ENCODE results near the gene HAT1.
"Not testable (repeated sequence)": the region's sequence is repeated elsewhere in the genome, so short reads cannot be mapped to it uniquely, and the experiment has no call there.

The HAT1 gene, protein sequence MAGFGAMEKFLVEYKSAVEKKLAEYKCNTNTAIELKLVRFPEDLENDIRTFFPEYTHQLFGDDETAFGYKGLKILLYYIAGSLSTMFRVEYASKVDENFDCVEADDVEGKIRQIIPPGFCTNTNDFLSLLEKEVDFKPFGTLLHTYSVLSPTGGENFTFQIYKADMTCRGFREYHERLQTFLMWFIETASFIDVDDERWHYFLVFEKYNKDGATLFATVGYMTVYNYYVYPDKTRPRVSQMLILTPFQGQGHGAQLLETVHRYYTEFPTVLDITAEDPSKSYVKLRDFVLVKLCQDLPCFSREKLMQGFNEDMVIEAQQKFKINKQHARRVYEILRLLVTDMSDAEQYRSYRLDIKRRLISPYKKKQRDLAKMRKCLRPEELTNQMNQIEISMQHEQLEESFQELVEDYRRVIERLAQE

DNA sequence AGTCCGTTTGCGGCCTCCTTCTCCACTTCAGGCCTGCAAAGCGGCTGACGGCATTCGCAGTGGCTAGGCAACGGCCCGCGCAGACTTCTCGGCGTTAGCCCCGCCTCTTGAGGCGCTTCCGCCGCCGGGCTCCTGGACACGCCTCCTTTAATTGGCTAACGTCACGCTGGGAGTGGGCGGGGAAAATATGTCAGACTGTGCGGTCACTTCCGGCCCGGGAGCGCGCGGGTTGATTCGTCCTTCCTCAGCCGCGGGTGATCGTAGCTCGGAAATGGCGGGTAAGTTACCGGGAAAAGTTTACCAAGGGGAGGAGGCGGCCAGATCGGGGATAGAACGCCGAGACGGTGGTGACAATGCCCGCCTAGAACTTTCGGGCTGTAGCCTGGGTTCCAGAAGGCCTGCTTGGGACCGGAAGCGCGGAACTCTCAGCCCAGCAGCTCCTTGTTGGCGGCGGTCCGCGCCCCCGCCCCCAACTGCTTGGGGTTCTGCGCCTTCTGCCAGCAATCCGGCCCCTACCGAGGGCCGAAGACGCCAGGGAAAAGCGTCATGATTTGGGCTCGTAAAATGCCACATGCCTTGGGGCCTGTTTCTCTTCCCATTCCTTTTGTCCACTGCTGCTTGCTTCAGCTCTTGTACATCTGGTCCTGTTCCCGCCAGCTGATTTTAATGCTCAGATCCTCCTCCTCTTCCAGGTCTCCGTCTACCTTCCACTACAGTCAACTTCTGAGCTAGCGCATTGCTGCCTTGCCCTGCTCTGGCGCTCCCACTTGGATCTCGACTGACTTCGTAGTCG, at the start of gene HAT1:
HAT1 (plus strand) TSS at position 232 of the 793 bp plus-strand sequence; CDS start at position 272, 40 bp downstream.
- DNase-seq = peak; percentile 100

DNA sequence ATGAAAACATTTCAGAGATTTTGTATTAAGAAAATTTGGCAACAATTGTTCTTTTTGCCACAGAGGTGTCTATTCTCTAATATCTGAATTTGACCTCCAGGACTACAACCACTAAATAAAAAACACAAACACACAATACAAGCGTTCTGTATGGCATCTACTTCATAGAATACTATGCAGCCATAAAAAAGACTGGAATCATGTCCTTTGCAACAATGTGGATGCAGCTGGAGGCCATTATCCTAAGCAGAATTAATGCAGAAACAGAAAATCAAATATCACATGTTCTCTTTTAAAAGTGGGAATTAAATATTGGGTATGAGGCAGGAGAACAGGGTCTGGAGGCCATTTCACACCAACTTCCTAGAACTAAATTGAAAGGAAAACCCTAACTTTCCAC, 47.7 kb upstream of the HAT1 start:
- no peak for DNase-seq

DNA sequence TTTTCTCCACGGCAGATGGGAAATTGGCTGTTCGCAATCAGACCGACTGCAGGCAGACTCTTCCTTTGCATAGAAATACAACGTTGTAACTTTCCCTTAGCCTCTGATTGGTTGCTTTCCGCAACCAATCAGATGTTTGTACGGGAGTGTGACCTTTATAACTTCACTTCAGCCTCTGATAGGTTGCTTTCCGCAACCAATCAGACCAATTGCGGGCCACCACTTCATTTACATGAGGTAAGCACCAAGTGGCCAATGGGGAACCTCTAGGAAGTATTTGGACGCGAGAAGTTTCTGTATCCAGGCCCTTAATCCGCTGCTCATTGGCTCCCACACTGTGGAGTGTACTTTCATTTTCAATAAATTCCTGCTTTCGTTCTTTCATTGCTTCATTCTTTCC, 47.3 kb upstream of the HAT1 start:
- no peak for DNase-seq

DNA sequence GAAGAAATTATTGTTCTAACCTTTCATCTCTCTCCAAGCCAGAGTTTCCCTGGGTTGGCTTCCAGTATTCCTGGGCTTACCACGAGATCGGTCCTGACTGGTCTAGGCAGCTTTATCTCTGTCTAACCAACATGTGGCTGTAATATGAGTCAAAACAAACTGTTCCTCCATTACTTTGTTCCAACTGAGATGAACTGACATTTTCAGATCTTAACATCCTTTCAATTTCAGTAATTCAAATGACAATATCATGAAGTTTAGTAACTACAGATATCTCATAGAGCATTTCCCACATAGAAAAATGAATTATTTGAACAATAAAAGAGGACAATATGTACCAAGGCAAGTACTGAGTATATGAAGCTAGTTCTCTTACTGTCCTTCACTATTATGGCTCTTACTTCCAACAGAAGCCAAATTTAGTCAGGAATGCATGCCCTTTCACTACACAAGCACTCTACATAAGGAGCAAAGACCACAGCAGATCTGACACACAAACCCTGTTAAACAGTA, 43.7 kb upstream of the HAT1 start:
- DNase-seq = peak; percentile 76

DNA sequence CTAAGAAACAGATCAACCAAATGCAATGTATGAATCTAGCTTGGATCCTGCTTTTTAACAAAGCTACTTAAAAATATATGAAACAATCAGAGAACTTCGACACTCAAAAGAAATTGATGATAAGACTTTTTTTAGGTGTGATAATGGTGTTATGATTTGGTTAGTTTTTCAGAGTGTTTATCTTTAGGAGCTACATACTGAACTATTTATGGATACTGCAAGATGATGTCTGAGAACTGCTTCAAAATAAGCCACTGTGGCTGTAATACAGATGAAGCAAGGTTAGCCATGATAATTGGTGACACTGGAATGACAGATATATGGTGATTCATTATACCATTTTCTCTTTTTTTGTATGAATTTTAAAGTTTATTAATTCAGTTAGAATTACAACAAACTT, 42.4 kb upstream of the HAT1 start:
- no peak for DNase-seq

DNA sequence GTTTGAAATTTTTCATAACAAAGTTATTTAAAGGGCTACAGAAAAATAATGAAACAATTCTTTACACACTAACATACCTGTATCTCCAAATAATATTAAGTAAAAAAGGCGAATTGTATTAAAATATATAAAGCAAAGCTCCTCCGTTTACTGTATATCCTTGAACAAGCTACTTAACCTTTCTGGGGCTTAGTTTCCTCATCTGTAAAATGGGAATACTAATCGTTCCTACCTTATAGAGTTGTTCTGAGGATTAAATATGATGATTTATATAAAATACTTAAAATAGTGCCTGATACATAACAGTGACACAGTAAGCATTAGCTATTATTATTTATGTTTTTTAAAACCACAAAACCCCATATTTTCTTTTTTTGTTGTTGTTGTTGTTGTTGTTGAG, 41.5 kb upstream of the HAT1 start:
- DNase-seq = no peak

DNA sequence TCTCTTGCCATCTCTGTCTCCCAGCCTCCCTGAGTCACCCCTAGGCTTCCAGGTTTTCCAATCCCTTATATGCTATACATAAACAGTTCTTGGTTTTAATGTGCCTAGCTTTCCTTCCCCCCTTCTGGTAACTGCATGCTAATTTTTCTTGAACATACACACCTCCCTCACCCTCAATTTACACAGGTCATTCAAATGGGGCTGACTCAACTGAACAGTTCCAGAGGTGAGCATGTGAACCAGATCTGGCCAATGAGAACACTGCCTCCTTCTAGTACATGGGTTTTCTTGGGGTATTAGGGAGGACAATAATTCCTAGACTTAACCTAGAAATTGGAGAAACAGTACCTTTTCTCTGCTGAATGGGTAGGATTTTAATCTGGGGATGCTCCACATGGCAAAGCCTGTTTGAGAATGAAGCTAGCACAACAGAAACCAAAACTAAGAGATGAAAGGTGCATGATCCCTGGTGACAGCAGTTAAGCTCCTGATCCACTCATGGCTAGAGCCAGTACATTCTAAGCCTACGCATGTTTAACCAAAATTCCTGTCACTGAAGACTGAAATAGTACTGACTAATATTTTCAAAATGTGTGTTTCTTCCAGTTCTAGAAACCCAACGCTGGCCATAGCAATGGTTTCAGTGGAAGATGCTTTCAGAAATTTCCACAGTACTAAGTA, 40.0 kb upstream of the HAT1 start:
- no peak for DNase-seq

DNA sequence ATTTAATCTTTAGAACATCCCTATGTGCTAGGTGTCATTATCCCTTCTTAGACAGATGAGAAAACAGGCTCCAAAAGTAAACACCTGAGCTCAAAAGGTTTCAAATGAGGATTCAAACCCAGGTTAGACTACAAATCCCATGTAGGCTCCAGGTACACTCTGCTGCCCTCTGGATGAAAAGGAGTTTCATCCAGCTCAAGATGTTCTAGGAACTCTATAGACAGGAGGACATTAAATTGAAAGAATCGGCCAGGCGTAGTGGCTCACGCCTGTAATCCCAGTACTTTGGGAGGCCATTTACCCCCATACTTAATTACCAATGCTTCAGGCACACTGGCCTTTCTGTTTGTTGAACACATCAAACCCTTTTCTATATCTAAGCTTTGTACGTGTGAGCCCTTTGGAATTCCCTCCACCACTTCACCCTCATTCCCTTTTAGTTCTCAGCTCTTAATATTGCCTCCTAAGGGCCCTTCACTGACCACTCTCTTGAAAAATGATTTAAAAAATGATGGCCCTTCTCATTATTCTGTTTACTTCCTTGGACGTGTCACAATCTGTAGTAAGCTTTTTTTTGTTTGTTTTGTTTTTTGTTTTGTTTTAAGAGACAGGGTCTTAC, 38.9 kb upstream of the HAT1 start:
- DNase-seq = no peak

DNA sequence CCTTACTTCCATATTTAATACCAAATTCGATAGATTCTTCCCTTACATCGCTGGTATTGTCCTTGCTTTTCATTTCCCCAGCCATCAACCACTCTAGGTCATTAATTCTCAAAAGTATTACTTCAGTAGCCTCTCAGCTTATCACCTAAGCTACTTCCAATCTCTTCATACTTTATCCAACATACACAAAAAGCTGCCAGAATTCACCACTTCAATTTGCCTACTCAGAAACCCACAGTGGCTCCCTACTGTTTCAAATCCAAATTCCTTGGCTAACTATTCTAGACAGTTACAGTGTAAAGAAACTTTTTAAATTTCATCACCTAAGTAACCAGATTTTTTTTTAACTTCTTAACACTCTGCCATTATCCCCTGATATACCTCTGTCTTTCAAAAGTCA, 32.9 kb upstream of the HAT1 start:
- no peak for DNase-seq

DNA sequence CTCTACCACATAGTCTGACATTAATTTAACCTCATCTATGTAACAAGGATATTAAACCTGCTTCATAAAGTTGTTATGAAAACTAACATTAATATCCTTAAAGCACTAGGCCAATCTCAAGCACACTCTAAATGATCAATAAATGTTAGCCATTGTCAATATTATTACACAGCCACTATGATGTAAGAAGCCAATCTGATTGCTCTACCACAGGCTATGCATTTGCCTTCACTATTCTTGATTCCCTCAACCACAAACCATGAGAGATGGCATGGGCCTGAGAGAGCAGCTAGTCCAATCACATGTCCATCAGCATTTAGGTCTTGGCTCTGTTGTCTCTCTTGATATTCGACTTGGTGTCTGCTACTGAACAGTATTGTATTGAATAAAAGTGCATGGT, 32.5 kb upstream of the HAT1 start:
- DNase-seq = peak; percentile 76

DNA sequence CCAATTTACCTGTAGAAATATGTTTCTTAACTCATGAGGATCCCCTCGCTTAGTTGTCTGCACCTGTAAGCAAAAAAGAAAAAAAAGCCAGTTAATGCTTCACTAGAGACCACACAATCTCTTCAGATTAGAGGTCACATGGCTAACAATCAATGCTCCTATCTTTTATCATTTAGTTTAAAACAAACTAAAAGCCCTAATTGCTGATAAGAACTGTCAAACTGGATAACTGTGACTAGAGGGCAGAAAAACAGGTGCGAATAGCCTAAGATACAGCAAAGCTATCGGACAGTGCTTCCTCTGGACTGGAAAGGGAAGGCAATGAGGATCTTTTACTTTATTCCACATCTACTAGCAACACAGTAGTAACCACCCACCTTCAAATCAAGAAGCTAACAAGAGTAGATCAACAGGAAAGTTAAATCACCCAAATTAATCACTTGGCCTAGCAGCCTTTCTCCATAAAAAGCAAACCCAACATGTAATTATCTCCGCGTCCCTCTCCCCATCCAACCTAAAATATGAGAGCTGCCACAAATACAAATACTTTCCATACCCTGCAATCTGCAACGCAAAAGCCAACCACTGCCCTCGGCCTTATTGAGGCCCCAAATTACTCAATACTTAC, 29.0 kb upstream of the HAT1 start:
- peak; percentile 39 for DNase-seq

DNA sequence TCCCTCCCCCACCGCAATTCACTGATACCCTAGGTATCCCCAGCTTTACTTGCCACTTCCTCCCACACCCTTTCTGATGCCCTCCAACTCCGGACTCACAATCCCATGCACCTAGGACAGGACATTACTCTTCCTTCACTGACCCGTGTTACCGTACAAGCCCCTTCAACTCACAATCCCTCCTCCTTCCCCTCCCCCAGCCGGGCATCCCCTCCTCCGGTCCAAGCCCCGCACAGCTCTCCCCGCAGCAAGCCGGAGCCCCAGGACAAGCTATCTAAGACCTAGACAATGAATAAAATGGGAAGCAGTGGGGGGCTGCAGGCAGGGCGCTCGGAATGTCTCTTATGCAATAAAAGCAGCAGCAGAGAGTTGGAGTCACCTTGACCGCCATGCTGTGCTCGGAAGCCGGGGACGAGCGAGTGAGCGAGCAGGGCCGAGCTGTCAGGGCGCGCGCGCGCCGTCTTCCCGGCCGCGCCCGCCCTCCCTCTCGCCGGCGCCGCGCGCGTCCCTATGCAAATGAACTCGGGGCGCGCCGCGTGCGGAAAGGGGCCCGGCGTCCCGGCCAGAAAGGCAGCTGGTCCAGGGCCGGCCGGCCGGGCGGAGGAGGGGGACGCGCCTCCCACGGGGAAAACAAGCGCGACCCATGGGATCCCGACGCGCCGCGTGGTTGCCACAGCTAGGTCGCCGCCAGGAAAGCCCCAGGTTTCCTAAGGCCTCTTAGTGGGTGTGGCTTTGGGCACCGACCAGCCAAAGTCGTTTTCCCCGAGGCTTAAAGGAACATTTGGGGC, 28.2 kb upstream of the HAT1 start, which contains the start of gene SLC25A12:
SLC25A12 (minus strand) TSS at position 421 of the 788 bp plus-strand sequence; CDS start at position 391, 30 bp downstream.
- peak; percentile 97 for DNase-seq

DNA sequence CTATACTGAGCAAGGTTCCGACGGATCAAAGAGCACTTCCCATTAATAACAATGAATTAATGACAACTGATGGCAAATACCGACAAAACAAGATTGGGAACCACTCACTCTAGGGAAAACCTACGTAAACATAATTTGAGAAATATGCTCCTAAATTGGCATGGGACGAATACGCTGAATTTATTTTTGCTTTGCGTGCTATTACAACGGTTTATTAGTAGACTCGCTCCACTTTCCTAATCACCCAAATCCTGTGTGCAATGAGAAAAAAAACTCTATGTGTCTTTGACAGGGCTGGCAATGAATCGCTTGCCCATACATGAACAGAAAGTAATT, 27.7 kb upstream of the HAT1 start:
- DNase-seq = peak; percentile 56

DNA sequence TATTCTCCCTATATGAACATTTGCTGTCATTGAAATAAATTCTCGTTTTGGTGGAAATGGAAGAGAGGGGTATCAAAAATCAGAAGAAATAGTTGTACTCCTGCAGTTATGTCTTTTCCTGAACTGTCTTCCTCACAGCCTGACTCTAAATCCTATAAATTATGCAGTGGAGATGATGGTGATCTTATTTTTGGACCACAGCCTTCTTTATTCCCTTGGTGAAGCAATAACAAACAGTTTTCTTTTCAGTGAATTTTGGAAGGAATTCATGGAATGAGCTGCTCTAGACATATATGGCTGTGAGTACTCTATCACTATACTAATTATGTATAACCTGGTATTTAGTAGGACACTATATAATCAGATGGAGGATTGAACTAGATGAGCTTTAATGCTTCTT, 26.5 kb upstream of the HAT1 start:
- no peak for DNase-seq

DNA sequence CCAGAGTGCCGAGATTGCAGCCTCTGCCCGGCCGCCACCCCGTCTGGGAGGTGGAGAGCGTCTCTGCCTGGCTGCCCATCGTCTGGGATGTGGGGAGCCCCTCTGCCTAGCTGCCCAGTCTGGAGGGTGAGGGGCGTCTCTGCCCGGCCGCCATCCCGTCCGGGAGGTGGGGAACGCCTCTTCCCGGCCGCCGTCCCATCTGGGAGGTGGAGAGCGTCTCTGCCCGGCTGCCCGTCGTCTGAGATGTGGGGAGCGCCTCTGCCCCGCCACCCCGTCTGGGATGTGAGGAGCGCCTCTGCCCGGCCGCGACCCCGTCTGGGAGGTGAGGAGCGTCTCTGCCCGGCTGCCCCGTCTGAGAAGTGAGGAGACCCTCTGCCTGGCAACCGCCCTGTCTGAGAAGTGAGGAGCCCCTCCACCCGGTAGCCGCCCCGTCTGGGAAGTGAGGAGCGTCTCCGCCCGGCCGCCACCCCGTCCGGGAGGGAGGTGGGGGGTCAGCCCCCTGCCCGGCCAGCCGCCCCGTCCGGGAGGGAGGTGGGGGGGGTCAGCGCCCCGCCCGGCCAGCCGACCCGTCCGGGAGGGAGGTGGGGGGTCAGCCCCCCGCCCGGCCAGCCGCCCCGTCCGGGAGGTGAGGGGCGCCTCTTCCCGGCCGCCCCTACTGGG, 22.5 kb upstream of the HAT1 start:
- DNase-seq = not testable (repeated sequence)

DNA sequence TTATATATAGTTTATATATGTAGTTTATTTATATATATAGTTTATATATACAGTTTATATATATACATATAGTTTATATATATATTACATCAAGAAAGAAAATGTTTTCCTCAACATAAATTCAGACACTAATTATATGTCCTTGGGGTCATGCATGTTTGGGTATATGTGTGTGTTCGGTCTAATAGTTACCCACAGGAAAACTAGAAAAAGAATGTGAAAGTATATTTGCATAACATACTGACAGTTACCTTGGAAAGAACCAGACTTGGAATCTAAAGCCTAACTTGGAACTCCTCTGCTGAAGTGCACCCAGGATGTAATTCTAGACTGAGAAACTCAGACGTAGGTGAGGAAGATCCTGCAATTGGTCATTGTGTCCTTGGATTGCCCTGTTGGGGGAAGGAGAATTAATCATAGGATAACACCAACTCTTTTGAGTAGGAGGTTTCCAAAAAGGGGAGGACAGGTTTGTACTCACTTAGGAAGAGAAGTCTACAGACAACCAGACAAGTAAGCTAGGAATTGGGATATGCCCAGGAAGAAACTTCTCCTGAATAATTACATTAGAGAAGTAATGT, 19.3 kb upstream of the HAT1 start:
- no peak for DNase-seq

DNA sequence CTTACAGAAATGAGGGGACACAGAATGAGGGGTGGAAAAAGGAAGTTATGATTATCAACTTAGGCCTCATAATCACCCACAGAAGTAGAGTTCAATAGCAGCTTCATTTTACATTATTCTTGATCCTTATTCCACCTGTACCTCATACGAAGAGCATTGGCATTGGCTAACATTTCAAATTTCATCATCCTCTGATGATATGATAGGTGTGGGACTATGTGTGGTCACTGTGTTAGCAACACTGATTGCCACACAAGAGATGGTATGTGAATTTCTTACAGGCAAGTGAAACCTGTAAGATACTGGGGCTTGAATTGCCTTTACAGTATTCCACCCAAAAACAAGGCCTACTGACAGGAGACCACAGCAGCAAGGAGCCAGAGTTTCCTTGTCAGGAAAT, 14.0 kb upstream of the HAT1 start:
- DNase-seq = no peak

DNA sequence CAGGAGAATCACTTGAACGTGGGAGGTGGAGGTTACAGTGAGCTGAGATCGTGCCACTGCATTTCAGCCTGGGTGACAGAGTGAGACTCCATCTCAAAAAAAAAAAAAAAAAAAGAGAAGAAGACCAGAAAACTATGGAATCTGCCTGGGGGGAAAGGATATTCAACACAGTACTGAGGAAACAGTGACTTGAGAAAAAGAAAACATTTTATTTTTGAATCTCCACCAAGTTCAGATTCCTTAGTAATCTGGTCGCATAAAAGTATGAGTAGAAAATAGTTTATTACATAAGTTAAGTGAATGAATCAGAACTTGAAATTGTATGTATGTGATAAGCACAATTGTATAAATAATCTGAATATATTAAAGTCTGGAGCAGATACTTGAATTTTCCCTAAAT, 13.0 kb upstream of the HAT1 start:
- DNase-seq = no peak

DNA sequence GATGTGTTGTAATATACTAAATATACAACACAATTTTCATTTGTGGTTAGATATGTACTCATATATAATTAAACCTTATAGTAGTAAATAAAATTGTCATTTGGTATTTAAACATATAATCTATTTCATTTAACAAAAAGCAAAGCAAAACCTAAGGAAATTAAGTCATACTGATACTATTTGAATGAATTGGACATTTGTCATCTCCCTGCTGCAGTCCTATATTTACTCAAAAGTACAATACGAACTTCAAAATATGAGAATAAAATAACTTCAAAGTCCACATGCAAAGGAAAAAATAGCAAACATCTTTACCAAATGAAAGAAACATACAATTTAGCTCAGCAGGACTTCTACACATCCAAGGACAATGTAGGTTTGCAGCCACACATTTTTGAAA, 11.8 kb upstream of the HAT1 start:
- no peak for DNase-seq

DNA sequence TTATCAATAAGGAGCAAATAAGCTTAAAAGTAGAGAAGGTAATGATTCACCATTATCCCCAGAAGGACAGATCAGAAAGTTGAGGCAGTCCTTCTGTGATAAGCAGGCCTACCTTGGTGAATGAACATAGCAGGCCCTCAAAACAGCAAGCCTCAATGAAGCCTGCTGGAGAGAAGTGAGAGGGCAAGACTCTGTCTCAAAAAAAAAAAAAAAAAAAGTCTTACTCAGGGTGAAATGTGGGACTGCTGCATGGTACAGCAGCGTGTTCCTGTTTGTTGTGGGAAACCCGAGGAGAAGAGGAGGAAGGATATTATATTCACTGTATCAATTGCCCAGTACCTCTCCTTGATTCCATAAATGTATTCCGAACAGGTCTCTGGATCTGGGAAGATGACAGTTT, 8.7 kb upstream of the HAT1 start:
- DNase-seq = no peak

DNA sequence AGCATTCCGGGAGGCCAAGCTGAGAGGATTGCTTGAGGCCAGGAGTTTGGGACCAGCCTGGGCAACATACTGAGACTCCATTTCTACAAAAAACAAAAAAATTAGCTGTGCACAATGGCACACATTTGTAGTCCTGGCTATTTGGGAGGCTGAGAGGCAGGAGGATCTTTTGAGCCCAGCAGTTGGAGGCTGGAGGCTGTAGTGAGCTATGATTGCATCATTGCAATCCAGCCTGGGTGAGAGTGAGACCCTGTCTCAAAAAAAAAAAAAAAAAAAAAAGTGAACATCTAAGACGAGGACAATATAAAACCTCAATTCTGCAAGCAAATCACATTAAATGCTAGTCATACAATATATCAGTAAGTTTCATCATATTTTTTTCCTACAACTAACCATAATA, 2.8 kb upstream of the HAT1 start:
- DNase-seq = no peak

Measured in DMS53 (cell line).